ENCODE results near the gene VWC2. TPM values are rescaled to one million over a fixed set of nuclear protein-coding genes. Genes with fewer than 3 reads are reported as not detected.

Gene VWC2
- total and polyA plus RNA-seq, 2 of the 4 experiments (the other 2 are of a cell fraction), result not detected

DNA sequence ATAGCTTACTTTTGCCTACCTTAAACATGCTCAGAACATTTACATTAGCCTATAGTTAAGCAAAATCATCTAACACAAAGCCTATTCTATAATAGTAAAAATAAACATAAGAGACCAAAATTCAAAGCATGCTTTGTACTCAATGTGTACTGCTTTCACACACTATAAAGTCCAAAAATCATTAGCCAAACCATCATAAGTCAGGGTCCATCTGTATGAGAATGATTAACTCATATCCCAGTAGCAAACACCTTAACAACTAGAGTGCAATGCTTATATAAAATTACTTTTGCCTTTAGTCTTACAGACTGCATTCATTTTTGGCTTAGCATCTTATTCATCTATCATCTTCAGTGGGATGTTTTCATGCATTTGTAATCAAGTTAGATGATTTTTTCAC lies 49.4 kb upstream of the VWC2 start:
- Histone ChIP-seq H2BK5ac (ENCODE audit: low read depth, low read length, poor library complexity, severe bottlenecking) (no peak overlapping the region), H3K9me3 (ENCODE audit: control insufficient read depth, insufficient read depth, low read length) (peaks cover 2% of the 10 kb centered on the region; the same call in 1 of the 2 replicates), H2AK5ac (ENCODE audit: low read depth, low read length) (no peak overlapping the region), H3K56ac (ENCODE audit: extremely low read depth, insufficient read depth, low read length) (no peak overlapping the region), H2AK9ac (replicated peaks; ENCODE audit: low read depth, low read length, poor library complexity) (no peak overlapping the region), H2BK15ac (ENCODE audit: low read depth, low read length) (no peak overlapping the region), H3K36me3 (ENCODE audit: control insufficient read depth, insufficient read depth, low read length) (no peaks in the 10 kb centered on the region), H3K23ac (ENCODE audit: low read depth, low read length) (no peak overlapping the region), H2AFZ (replicated peaks; ENCODE audit: low read length, poor library complexity) (no peak overlapping the region), H3K27me3 (ENCODE audit: control insufficient read depth, insufficient read depth, low read length) (no peaks in the 10 kb centered on the region), H3K4ac (ENCODE audit: low read depth, low read length) (no peak overlapping the region), H3K14ac (replicated peaks; ENCODE audit: low read depth, low read length) (no peak overlapping the region), H3K9me1 (ENCODE audit: insufficient read depth, low read length) (no peaks in the 10 kb centered on the region), H3K4me3 (ENCODE audit: insufficient read depth, low read depth, low read length) (no peak overlapping the region), H3K4me2 (ENCODE audit: low read depth, low read length) (no peak overlapping the region), H3K27ac (ENCODE audit: insufficient read depth, low read length) (no peak overlapping the region), H4K8ac (ENCODE audit: low read depth in 2 of 2, low read length in 2 of 2) (no peak overlapping the region), H2BK20ac (ENCODE audit: low read depth, low read length) (no peak overlapping the region), H4K91ac (ENCODE audit: insufficient read depth, low read depth, low read length) (no peak overlapping the region), H3K4me1 (ENCODE audit: control insufficient read depth, insufficient read depth, low read length) (no peaks in the 10 kb centered on the region), H4K20me1 (ENCODE audit: insufficient read depth, low read length) (no peaks in the 10 kb centered on the region), H2BK120ac (ENCODE audit: low read depth, low read length) (no peak overlapping the region), H4K5ac (ENCODE audit: low read depth, low read length) (no peak overlapping the region), H3K9ac (ENCODE audit: low read depth, low read length) (no peak overlapping the region), H3K18ac (ENCODE audit: low read depth, low read length) (no peak overlapping the region), H3K79me1 (ENCODE audit: low read depth in 1 of 2, low read length in 2 of 2) (no peaks in the 10 kb centered on the region)
- ChIA-PET POLR2A (ENCODE audit: unreplicated experiment) (no interaction called here), CTCF (no interaction called here)
- dilution Hi-C loops (cut with HindIII; ENCODE audit: low sequenced_read_pairs, unreplicated experiment) (no loop called here), in situ Hi-C loops (cut with MboI; ENCODE audit: low sequenced_read_pairs) (no loop called here), intact Hi-C loops (cut with micrococcal nuclease) (no loop called here)
- ATAC-seq (ENCODE audit: low read depth), result no peak
- no TSS peak for BruUV-seq (replicated peaks)
- DNase-seq, result no peak
- no peak for TF ChIP-seq CEBPB (IDR thresholded peaks at IDR 0.05; ENCODE audit: low read depth, low read length)

All from IMR-90 (cell line).